HG03520 (cell line): ENCODE data around the gene ZNF644.
"Not testable (repeated sequence)": the region's sequence is repeated elsewhere in the genome, so short reads cannot be mapped to it uniquely, and the experiment has no call there.

ENCODE experiments used
- ATAC-seq: cut with Tn5 transposase; IDR thresholded peaks from one replicate; pipeline ENCODE4 v1.9.1; 2021; ENCODE audit warnings: mild to moderate bottlenecking, moderate library complexity; ENCODE audit not compliant: unreplicated experiment

ZNF644 gene

GRCh38 chr1:90936731-90937130 lies 85.1 kb downstream of the ZNF644 start:
- no peak for ATAC-seq

DNA sequence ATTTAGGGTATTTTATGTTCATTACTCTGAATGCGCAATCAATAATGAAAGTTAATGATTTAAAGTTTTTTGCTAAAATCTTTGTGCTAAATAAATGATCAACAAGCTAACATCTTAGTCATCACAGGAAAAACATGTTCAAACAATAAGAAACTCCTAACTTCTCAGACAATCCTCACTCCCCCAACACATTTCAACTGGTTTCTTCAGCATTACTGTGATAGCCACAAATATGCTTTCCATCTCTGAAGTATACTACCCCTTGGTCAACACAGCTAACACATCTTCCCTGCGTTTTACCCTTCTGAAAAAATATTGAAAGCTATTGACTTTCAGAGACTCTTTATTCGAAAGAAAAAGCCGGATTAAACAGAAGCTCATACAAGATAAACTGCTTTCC lies 85.8 kb downstream of the ZNF644 start:
- no peak for ATAC-seq

GRCh38 chr1:90928231-90928630 lies 93.6 kb downstream of the ZNF644 start:
- ATAC-seq = not testable (repeated sequence)

DNA sequence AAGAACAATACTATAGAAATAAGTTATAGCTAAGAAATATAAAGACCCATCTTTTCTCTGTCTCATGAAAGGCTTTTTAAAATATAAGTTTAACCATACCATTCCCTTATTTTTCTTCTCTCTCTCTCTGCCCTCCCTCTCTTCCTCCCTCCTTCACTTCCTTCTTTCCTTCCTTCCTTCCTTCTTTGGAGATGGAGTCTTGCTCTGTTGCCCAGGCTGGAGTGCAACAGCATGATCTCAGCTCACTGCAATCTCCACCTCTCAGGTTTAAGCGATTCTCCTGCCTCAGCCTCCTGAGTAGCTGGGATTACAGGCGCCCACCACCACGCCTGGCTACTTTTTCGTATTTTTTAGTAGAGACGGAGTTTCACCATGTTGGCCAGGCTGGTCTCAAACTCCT lies 94.2 kb downstream of the ZNF644 start:
- not testable (repeated sequence) for ATAC-seq

- ATAC-seq = no peak
These were observed 94.9 kb downstream of the ZNF644 start for GRCh38 chr1:90926971-90927370.

- ATAC-seq = no peak
These were observed 95.6 kb downstream of the ZNF644 start for GRCh38 chr1:90925928-90926869.

DNA sequence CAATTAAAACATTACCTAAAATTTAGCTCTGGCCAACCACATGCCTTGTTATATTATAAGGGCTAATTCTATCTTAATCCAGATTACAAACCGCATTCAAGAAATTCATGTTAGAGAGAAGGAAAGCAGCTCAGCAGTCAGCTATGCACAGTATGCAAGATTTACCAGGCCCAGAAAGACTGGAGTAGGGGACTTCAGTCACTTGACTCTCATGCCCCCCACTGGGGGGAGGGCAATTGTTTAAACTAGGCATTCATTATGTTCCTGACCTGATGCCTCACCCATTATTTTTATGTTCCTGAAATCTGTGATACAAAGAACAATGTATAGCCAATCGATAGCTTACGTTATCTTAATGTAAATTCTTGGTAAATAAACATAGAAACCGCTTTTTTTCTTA lies 96.9 kb downstream of the ZNF644 start:
- ATAC-seq = no peak

GRCh38 chr1:90922996-90923395 lies 98.8 kb downstream of the ZNF644 start:
- ATAC-seq = no peak

GRCh38 chr1:90922202-90922601 lies 99.6 kb downstream of the ZNF644 start:
- no peak for ATAC-seq

- ATAC-seq = no peak
These were observed 101.9 kb downstream of the ZNF644 start for GRCh38 chr1:90919900-90920299.

- ATAC-seq = no peak
These were observed 102.6 kb downstream of the ZNF644 start for GRCh38 chr1:90919190-90919719.

GRCh38 chr1:90911353-90911752 lies 110.5 kb downstream of the ZNF644 start:
- no peak for ATAC-seq

DNA sequence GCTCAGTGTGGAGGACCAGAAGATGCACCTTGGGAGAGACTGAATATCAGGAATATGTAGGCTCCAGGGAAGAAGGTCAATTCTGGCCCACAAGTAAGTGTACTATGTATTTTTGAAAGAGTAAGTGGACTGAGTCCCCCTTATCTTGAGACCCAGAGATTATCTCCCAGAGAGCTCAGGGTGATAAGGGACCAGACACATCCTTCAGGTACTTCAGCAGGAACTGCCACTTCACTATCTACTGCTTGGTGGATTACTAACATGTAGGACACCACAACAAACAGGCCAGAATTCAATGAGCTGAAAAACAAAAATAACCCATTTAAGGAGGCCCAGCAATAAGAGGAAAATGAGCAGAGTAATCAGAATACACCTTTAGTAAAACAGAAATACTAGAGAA lies 119.2 kb downstream of the ZNF644 start:
- ATAC-seq = no peak

DNA sequence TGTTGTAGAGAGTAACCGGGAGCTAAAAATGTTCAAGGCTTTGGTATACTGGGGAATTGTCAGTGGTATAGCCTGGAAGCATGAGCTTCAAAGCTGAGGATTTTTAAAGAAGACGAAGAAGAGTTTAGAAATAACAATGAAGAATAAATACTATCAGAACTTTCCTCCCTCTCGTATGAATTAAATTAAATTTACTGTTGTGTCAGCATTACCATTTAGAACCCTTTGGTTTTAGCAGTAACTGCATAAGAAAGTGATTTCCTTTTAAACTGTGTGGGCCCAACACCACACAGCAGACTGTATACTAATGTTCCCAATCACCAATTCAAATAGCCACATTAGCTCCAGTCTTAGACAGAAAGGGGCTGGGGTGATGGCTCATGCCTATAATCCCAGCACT lies 122.6 kb downstream of the ZNF644 start:
- no peak for ATAC-seq

DNA sequence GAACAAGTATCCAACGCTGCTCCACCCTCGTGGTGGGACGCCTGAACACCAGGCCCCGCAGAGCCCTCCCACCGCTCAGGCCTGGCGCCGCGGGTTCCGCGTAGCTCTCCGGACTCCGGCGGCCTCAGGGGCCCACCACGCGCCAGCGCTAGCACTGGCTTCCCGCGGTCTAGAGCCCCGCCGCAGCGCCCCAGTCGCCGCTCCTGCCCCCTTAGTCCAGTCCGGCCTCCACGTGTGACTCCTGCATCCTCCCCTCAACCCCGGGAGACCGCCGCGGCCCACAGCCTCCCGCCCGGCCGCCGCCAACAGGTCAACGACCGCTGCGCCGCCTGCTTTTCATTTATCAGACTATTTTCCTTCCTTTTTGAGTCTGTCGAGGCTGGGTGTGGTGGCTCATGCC lies 128.2 kb downstream of the ZNF644 start:
- not testable (repeated sequence) for ATAC-seq

GRCh38 chr1:90892884-90893283 lies 129.0 kb downstream of the ZNF644 start:
- ATAC-seq = not testable (repeated sequence)

DNA sequence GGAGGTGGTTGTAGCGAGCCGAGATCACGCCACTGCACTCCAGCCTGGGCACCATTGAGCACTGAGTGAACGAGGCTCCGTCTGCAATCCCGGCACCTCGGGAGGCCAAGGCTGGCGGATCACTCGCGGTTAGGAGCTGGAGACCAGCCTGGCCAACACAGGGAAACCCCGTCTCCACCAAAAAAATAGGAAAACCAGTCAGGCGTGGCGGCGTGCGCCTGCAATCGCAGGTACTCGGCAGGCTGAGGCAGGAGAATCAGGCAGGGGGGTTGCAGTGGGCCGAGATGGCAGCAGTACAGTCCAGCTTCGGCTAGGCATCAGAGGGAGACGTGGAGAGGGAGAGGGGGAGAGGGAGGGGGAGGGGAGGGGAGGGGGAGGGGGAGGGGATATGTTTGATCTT lies 129.6 kb downstream of the ZNF644 start:
- not testable (repeated sequence) for ATAC-seq

DNA sequence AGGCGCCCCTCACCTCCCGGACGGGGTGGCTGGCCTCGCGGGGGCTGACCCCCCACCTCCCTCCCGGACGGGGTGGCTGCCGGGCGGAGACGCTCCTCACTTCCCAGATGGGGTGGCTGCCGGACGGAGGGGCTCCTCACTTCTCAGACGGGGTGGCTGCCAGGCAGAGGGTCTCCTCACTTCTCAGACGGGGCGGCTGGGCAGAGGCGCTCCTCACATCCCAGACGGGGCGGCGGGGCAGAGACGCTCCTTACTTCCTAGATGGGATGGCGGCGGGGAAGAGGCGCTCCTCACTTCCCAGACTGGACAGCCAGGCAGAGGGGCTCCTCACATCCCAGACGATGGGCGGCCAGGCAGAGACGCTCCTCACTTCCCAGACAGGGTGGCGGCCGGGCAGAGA lies 130.1 kb downstream of the ZNF644 start:
- ATAC-seq = not testable (repeated sequence)

DNA sequence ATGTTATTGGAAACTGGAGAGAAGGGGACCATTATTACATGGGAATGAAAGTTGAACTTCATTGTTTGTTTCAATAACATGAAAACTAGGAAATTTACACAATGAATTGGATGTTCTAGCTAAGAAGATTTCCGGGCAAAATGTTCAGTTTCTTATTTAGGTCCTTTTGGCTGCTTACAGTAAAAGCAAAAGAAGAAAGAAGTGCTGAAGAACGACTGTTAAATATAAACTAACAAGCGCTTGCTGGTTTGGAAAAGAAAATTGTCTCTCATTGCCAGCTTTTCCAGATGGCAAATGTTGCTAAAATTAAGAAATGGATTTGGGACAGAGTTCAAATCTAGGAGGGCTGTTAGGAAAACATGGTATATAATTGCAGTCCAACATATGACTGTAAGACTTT lies 139.6 kb downstream of the ZNF644 start:
- no peak for ATAC-seq

GRCh38 chr1:90881034-90881433 lies 140.8 kb downstream of the ZNF644 start:
- no peak for ATAC-seq

DNA sequence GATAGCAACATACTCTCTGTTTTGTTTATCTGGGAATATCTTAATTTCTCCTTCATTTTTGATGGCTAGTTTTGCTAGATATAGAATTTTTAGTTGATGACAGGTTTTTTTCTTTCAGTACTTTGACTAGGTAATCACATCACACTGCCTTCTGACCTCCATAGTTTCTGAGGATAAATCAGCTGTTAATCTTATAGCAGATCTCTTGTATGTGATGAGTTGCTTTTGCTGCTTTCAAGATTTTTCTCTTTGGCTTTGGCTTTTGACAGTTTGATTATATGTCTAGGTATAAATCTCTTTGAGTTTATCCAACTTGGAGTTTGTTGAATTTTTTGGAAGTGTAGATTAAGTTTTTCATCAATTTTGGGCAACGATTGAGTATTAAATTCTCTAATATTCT lies 142.6 kb downstream of the ZNF644 start:
- no peak for ATAC-seq

GRCh38 chr1:90876101-90876500 lies 145.7 kb downstream of the ZNF644 start:
- ATAC-seq = no peak
